Endodermal cell (in vitro differentiated cells): Measurements from ENCODE around the gene CENPP. TPM values are rescaled to one million over a fixed set of nuclear protein-coding genes. Genes with fewer than 3 reads are reported as not detected.

Experiments used
- DNase-seq: peaks from one replicate; pipeline ENCODE4 v3.0.0-alpha.2; 2017
- H3K27ac ChIP-seq: 2 replicates; pipeline ENCODE4 v1.5.1; 2013; ENCODE audit warnings: mild to moderate bottlenecking, low read depth, low read length, moderate library complexity
- H3K27me3 ChIP-seq: 2 replicates; pipeline ENCODE4 v1.6.1; 2013; ENCODE audit warnings: mild to moderate bottlenecking, low read length, moderate library complexity; ENCODE audit not compliant: insufficient read depth, control insufficient read depth, poor library complexity, severe bottlenecking
- H3K36me3 ChIP-seq: 2 replicates; pipeline ENCODE4 v1.7.0; 2013; ENCODE audit warnings: mild to moderate bottlenecking, low read length, moderate library complexity; ENCODE audit not compliant: control insufficient read depth, insufficient read depth
- H3K4me1 ChIP-seq: one replicate; pipeline ENCODE4 v1.7.0; 2013; ENCODE audit warnings: low read length; ENCODE audit not compliant: control insufficient read depth, insufficient read depth
- H3K4me3 ChIP-seq: 2 replicates; pipeline ENCODE4 v1.5.1; 2013; ENCODE audit warnings: mild to moderate bottlenecking, low read length, moderate library complexity
- H3K9ac ChIP-seq: 2 replicates; pipeline ENCODE4 v1.6.1; 2013; ENCODE audit warnings: mild to moderate bottlenecking, low read length, moderate library complexity; ENCODE audit not compliant: poor library complexity, severe bottlenecking; ENCODE audit errors: extremely low read depth
- H3K9me3 ChIP-seq: 2 replicates; pipeline ENCODE4 v1.6.1; 2013; ENCODE audit warnings: mild to moderate bottlenecking, low read length, moderate library complexity; ENCODE audit not compliant: control insufficient read depth
- H3K27ac Mint-ChIP-seq: 2 replicates; pipeline ENCODE4 v1.8.0; 2020; ENCODE audit warnings: mixed read lengths
- H3K27me3 Mint-ChIP-seq: 2 replicates; pipeline ENCODE4 v1.8.0; 2021; ENCODE audit warnings: mild to moderate bottlenecking, mixed read lengths; ENCODE audit not compliant: insufficient read depth
- H3K36me3 Mint-ChIP-seq: 2 replicates; pipeline ENCODE4 v1.8.0; 2020; ENCODE audit warnings: low read depth, mixed read lengths
- H3K4me1 Mint-ChIP-seq: 2 replicates; pipeline ENCODE4 v1.8.0; 2020; ENCODE audit warnings: mixed read lengths
- H3K4me3 Mint-ChIP-seq: 2 replicates; pipeline ENCODE4 v1.8.0; 2020; ENCODE audit warnings: mild to moderate bottlenecking, moderate library complexity, mixed read lengths
- H3K9me3 Mint-ChIP-seq: 2 replicates; pipeline ENCODE4 v1.8.0; 2020; ENCODE audit warnings: mild to moderate bottlenecking, mixed read lengths
- CTCF ChIP-seq: fragments of 200-600 bp; sonication (generic); conservative IDR thresholded peaks from 2 replicates; pipeline ENCODE4 v1.5.0; 2021; ENCODE audit warnings: antibody characterized with exemption, mild to moderate bottlenecking
- WGBS, 2 experiments: methylation state at CpG; one replicate each; pipeline versions ENCODE4 v1.1.5 to v1.1.7; 2013; ENCODE audit warnings: missing lambda C conversion rate in 2 of 2, mixed read lengths in 1 of 2; ENCODE audit not compliant: insufficient coverage in 1 of 2, insufficient read length in 1 of 2; 5-methylcytosine and 5-hydroxymethylcytosine counted together
- total RNA-seq, 2 donors: library from RNA; stranded (reverse); fragmentation: NEBNext Ultra II Directional in 1 of 2; extraction: Animal tissue kit (Norgen Biotek cat#: 25700) in 1 of 2; gene quantifications; 2 replicates in 1 of 2; 3 replicates in 1 of 2; pipeline ENCODE4 v1.2.1, GENCODE V29; 2021

CENPP gene
- total RNA-seq, 2 donors from 2014 or later: 8.2 to 9.2 TPM

- H3K4me3 ChIP-seq: no peak overlapping the region
- no peak for DNase-seq
- WGBS, 2 experiments: no CpG with 5 or more reads among the region's 1 CpG
- no peak overlapping the region for H3K9ac ChIP-seq
- Mint-ChIP-seq H3K4me3 (no peak overlapping the region), H3K27ac (no peak overlapping the region), H3K27me3 (no peaks in the 10 kb centered on the region), H3K36me3 (no peaks in the 10 kb centered on the region), H3K4me1 (peaks cover 11% of the 10 kb centered on the region), H3K9me3 (peaks cover 3% of the 10 kb centered on the region)
- no peaks in the 10 kb centered on the region for H3K27me3 ChIP-seq
- no peaks in the 10 kb centered on the region for H3K36me3 ChIP-seq
- H3K27ac ChIP-seq: no peak overlapping the region
- peaks cover 3% of the 10 kb centered on the region for H3K4me1 ChIP-seq
- TF ChIP-seq CTCF: no peak
- H3K9me3 ChIP-seq: no peaks in the 10 kb centered on the region
Measured at GRCh38 chr9:92516521-92516920, 190.8 kb downstream of the CENPP start.

- Mint-ChIP-seq H3K9me3 (peaks cover 3% of the 10 kb centered on the region), H3K27me3 (no peaks in the 10 kb centered on the region), H3K36me3 (no peaks in the 10 kb centered on the region), H3K27ac (no peak overlapping the region), H3K4me1 (peaks cover 11% of the 10 kb centered on the region), H3K4me3 (no peak overlapping the region)
- Histone ChIP-seq H3K9me3 (no peaks in the 10 kb centered on the region), H3K4me3 (no peak overlapping the region), H3K27ac (no peak overlapping the region), H3K36me3 (no peaks in the 10 kb centered on the region), H3K9ac (no peak overlapping the region), H3K4me1 (peaks cover 3% of the 10 kb centered on the region), H3K27me3 (no peaks in the 10 kb centered on the region)
- no peak for DNase-seq
- no peak for TF ChIP-seq CTCF
- WGBS, 2 experiments: 32 to 60% methylated on average over 2 to 3 of the region's 3 CpGs
Measured at GRCh38 chr9:92517046-92517445, 191.3 kb downstream of the CENPP start.

GRCh38 chr9:92518199-92518598 is 192.4 kb downstream of the CENPP start:
- Mint-ChIP-seq H3K27me3 (no peaks in the 10 kb centered on the region), H3K27ac (no peak overlapping the region), H3K9me3 (peaks cover 4% of the 10 kb centered on the region), H3K4me3 (no peak overlapping the region), H3K4me1 (peaks cover 13% of the 10 kb centered on the region), H3K36me3 (peaks cover 2% of the 10 kb centered on the region)
- WGBS, 2 experiments: 93 to 97% methylated on average over 3 of the region's 4 CpGs
- TF ChIP-seq CTCF: no peak
- Histone ChIP-seq H3K9ac (no peak overlapping the region), H3K27me3 (no peaks in the 10 kb centered on the region), H3K36me3 (no peaks in the 10 kb centered on the region), H3K27ac (no peak overlapping the region), H3K4me1 (peaks cover 4% of the 10 kb centered on the region), H3K4me3 (no peak overlapping the region), H3K9me3 (no peaks in the 10 kb centered on the region)
- DNase-seq: no peak
